Osteoblast (primary cell): Measurements from ENCODE around the gene FBXW7. TPM values are rescaled to one million over a fixed set of nuclear protein-coding genes. Genes with fewer than 3 reads are reported as not detected.
A peak's percentile ranks its signal among the peaks of the same experiment; 100 is the strongest.

Source experiments
- DNase-seq: peaks from one replicate; pipeline ENCODE4 v3.0.0; 2011; ENCODE audit warnings: low spot score, mixed read lengths; ENCODE audit not compliant: insufficient read length; ENCODE audit errors: missing footprints
- H2AFZ ChIP-seq: 2 replicates; pipeline ENCODE4 v1.6.0; 2011; ENCODE audit warnings: mild to moderate bottlenecking, low read length
- H3K27ac ChIP-seq: 2 replicates; pipeline ENCODE4 v1.5.1; 2011; ENCODE audit warnings: mild to moderate bottlenecking, low read depth, low read length, moderate library complexity
- H3K27me3 ChIP-seq: 2 replicates; pipeline ENCODE4 v1.6.0; 2012; ENCODE audit warnings: mild to moderate bottlenecking, control low read depth, inconsistent platforms, low read length, moderate library complexity; ENCODE audit not compliant: insufficient read depth
- H3K36me3 ChIP-seq: 2 replicates; pipeline ENCODE4 v1.5.1; 2011; ENCODE audit warnings: mild to moderate bottlenecking, low read length, control low read depth, moderate library complexity; ENCODE audit not compliant: insufficient read depth
- H3K4me1 ChIP-seq: 2 replicates; pipeline ENCODE4 v1.5.1; 2011; ENCODE audit warnings: mild to moderate bottlenecking, low read length, control low read depth, moderate library complexity; ENCODE audit not compliant: insufficient read depth
- H3K4me2 ChIP-seq: 2 replicates; pipeline ENCODE4 v1.6.0; 2011; ENCODE audit warnings: mild to moderate bottlenecking, low read length; ENCODE audit not compliant: insufficient read depth
- H3K4me3 ChIP-seq: fragments of 200-600 bp; sonication (generic); 3 replicates; pipeline ENCODE4 v1.5.1; 2012; ENCODE audit warnings: mild to moderate bottlenecking, low read length, inconsistent platforms; ENCODE audit not compliant: insufficient read depth
- H3K79me2 ChIP-seq: 2 replicates; pipeline ENCODE4 v1.6.0; 2012; ENCODE audit warnings: mild to moderate bottlenecking, low read length, control low read depth, inconsistent platforms; ENCODE audit not compliant: insufficient read depth
- H3K9me3 ChIP-seq: 2 replicates; pipeline ENCODE4 v1.5.1; 2011; ENCODE audit warnings: low read depth, low read length, control low read depth
- H4K20me1 ChIP-seq: 2 replicates; pipeline ENCODE4 v1.6.0; 2012; ENCODE audit warnings: mild to moderate bottlenecking, low read length, control low read depth; ENCODE audit not compliant: insufficient read depth
- total RNA-seq: library from RNA; depleted of rRNA; stranded (reverse); fragments of >200 nt; gene quantifications from 2 replicates; pipeline ENCODE4 v1.2.3, GENCODE V29; 2012
- TF ChIP-seq, protein P1 (sequence below): IDR thresholded peaks from 2 replicates; pipeline ENCODE4 v1.5.1; 2011; ENCODE audit warnings: mild to moderate bottlenecking, low read depth, low read length, moderate library complexity; ENCODE audit errors: extremely low read depth

The FBXW7 gene
- total RNA-seq, 1 donor: 74.9 TPM

GRCh38 chr4:152534541-152535359, 1.1 kb downstream of the FBXW7 start:
- TF ChIP-seq, protein P1, sequence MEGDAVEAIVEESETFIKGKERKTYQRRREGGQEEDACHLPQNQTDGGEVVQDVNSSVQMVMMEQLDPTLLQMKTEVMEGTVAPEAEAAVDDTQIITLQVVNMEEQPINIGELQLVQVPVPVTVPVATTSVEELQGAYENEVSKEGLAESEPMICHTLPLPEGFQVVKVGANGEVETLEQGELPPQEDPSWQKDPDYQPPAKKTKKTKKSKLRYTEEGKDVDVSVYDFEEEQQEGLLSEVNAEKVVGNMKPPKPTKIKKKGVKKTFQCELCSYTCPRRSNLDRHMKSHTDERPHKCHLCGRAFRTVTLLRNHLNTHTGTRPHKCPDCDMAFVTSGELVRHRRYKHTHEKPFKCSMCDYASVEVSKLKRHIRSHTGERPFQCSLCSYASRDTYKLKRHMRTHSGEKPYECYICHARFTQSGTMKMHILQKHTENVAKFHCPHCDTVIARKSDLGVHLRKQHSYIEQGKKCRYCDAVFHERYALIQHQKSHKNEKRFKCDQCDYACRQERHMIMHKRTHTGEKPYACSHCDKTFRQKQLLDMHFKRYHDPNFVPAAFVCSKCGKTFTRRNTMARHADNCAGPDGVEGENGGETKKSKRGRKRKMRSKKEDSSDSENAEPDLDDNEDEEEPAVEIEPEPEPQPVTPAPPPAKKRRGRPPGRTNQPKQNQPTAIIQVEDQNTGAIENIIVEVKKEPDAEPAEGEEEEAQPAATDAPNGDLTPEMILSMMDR: no peak
- DNase-seq: peak; percentile 77
- H3K27me3 ChIP-seq: no peaks in the 10 kb centered on the region
- no peaks in the 10 kb centered on the region for H3K9me3 ChIP-seq
- peaks cover 91% of the 10 kb centered on the region for H3K79me2 ChIP-seq
- H3K36me3 ChIP-seq: no peaks in the 10 kb centered on the region
- peak overlapping the region; percentile 21 for H3K27ac ChIP-seq
- peak overlapping the region; percentile 68 for H2AFZ ChIP-seq
- peak overlapping the region; percentile 99 for H3K4me3 ChIP-seq
- peak overlapping the region; percentile 96 for H3K4me2 ChIP-seq
- peaks cover 26% of the 10 kb centered on the region for H3K4me1 ChIP-seq
- H4K20me1 ChIP-seq: peaks cover 17% of the 10 kb centered on the region

DNA sequence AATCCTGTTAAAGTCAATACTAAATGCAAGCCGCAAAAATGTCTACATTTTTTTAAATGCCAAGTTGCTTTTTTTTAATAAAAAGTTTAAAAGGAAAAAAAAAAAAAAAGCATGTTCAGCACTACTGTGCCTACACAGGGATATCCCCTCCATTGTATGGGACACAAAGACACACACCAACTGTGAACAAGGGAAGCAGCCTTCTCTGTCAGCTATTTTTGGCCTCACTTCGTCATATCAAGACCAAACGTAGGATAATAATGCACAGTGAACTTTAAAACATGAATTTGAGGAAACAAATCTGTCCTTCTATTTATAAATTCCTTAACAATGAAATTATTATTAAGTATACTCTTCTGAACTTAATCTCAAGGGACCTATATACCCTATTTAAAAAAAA, 4.4 kb downstream of the FBXW7 start:
- TF ChIP-seq, protein P1: no peak
- Histone ChIP-seq H2AFZ (no peak overlapping the region), H3K36me3 (no peaks in the 10 kb centered on the region), H3K79me2 (peaks cover 87% of the 10 kb centered on the region), H3K4me3 (no peak overlapping the region), H4K20me1 (peaks cover 13% of the 10 kb centered on the region), H3K27me3 (no peaks in the 10 kb centered on the region), H3K27ac (no peak overlapping the region), H3K4me1 (peaks cover 15% of the 10 kb centered on the region), H3K9me3 (no peaks in the 10 kb centered on the region), H3K4me2 (no peak overlapping the region)
- no peak for DNase-seq

DNA sequence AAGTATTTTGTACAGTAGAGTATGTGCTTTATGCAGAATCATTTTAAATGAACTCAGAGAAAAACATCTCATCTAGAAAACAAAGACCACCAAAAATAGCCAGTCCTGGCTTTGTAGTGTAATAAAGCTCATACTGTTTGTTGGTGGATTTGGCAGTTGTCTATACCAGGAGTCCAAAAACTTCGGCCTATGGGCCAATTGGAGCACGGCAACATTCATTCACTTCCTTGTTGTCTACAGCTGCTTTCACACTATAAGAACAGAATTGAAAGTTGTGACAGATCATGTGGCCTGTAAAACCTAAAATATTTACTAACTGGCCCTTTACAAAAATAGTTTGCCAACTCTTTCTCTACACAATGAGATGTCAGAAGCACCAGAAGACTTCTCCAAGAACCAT, 5.3 kb downstream of the FBXW7 start:
- H3K4me2 ChIP-seq: no peak overlapping the region
- H3K4me1 ChIP-seq: peaks cover 20% of the 10 kb centered on the region
- TF ChIP-seq, protein P1: no peak
- H3K9me3 ChIP-seq: no peaks in the 10 kb centered on the region
- H3K36me3 ChIP-seq: no peaks in the 10 kb centered on the region
- H3K27me3 ChIP-seq: no peaks in the 10 kb centered on the region
- H2AFZ ChIP-seq: no peak overlapping the region
- H4K20me1 ChIP-seq: peaks cover 13% of the 10 kb centered on the region
- H3K27ac ChIP-seq: no peak overlapping the region
- DNase-seq: no peak
- H3K79me2 ChIP-seq: peaks cover 84% of the 10 kb centered on the region
- no peak overlapping the region for H3K4me3 ChIP-seq

DNA sequence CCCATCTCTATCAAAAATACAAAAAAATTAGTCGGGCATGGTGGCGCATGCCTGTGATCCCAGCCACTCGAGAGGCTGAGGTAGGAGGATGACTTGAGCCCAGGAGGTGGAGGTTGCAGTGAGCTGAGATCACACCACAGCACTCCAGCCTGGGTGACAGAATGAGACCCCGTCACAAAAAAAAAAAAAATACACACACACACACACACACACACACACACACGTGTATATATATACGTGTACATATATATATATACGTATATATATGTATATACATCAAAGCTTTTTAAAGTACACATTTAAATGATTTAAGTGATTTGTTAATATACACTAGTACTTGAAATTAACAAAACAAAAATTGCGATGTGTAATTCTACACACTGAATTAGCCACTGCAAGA, 6.0 kb downstream of the FBXW7 start:
- no peaks in the 10 kb centered on the region for H3K9me3 ChIP-seq
- H3K27ac ChIP-seq: no peak overlapping the region
- H2AFZ ChIP-seq: no peak overlapping the region
- no peaks in the 10 kb centered on the region for H3K36me3 ChIP-seq
- no peak overlapping the region for H3K4me3 ChIP-seq
- no peaks in the 10 kb centered on the region for H3K27me3 ChIP-seq
- no peak overlapping the region for H3K4me2 ChIP-seq
- no peak for DNase-seq
- TF ChIP-seq, protein P1: no peak
- H3K79me2 ChIP-seq: peaks cover 83% of the 10 kb centered on the region
- peaks cover 13% of the 10 kb centered on the region for H4K20me1 ChIP-seq
- peaks cover 20% of the 10 kb centered on the region for H3K4me1 ChIP-seq
